ENCODE data around the gene PLA2G2F. TPM values are rescaled to one million over a fixed set of nuclear protein-coding genes. Genes with fewer than 3 reads are reported as not detected.

The PLA2G2F gene
- total and polyA plus RNA-seq, 9 of the 15 experiments (the other 6 are each of a cell fraction or from before 2014, with no cell fraction given): not detected

DNA sequence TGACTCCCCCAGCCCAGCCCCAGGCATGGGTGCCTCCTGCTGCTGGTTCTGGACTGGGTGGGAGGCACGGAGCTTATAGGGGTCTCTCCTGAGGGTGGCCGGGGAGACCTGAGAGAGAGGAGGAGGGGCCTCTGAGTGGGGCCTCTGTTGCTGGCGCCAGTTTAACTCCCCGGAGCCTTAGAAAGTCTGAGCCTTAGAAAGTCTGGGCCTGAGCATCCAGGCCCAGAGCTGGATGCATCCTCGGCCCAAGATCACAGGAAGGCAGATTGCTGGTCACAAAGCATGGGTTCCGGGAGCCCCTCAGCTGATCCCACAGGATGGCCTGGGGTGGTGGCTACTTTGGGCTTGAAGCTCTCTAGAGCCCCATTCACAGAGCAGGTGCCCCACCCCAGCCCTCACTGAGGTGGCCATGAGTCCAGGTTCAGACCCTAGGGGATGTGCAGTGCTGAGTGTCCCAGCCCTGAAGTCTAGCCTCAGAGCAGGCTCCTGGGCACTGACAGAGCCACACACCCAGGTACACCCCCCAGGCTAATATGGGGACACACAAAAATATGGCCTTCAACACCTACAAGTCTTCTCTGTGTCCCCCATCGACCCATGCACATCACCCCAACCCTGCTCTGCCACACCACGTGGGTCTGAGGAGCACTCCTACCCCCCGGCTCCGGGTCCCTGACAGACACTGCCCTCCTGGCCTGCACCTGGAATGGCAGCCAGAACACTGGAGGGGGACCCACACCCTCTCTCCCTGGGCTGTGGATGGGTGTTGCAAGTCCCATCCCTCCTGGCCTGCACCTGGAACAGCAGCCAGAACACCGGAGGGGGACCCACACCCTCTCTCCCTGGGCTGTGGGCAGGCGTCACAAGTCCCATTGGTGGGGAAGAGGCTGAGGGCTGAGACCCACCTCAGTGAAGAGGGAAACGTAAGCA is 9.7 kb downstream of the PLA2G2F start:
- ChIA-PET CTCF (ENCODE audit: low intra/inter-chr PET ratio) (interaction anchor here (0.8 kb wide), 1 partner anchor 48 kb away, joined by 3 read pairs; no protein-coding TSS in a partner anchor), POLR2A (interaction anchor here (0.6 to 2.1 kb wide), 3 partner anchors 12 to 224 kb away, joined by 4 to 5 read pairs (median 4); no protein-coding TSS in a partner anchor)
- Histone ChIP-seq H4K20me1 (replicated peaks; ENCODE audit: control insufficient read depth, insufficient read depth, low read length) (no peaks in the 10 kb centered on the region; the same call in 1 of the 2 replicates), H3K27ac (ENCODE audit: extremely low read depth, low read depth, low read length) (no peak overlapping the region), H3K4me2 (ENCODE audit: insufficient read depth, low read length) (no peak overlapping the region), H3K9ac (ENCODE audit: insufficient read depth in 1 of 2, low read depth in 2 of 2, low read length in 2 of 2) (no peak overlapping the region), H2AFZ (ENCODE audit: low read depth, low read length) (no peak overlapping the region), H3K4me1 (replicated peaks in 1 of 2; ENCODE audit: control insufficient read depth in 2 of 2, insufficient read depth in 2 of 2, low read length in 2 of 2) (peaks cover 0 to 26% of the 10 kb centered on the region in 2 experiments; a peak in 3 of 5 replicates), H3K9me3 (replicated peaks; ENCODE audit: control insufficient read depth, insufficient read depth, low read depth, low read length) (no peaks in the 10 kb centered on the region), H3K27me3 (ENCODE audit: control insufficient read depth in 2 of 2, insufficient read depth in 2 of 2, low read length in 2 of 2) (peaks cover 2 to 33% of the 10 kb centered on the region in 2 experiments; a peak in 4 of 5 replicates), H3K4me3 (no peak overlapping the region), H3K36me3 (ENCODE audit: control insufficient read depth, insufficient read depth, low read length) (no peaks in the 10 kb centered on the region), H3K9me1 (ENCODE audit: control insufficient read depth, insufficient read depth, low read length) (no peaks in the 10 kb centered on the region), H3K79me2 (ENCODE audit: control insufficient read depth, insufficient read depth, low read length) (no peaks in the 10 kb centered on the region)
- no peak for TF ChIP-seq ZNF282 (CRISPR knock-in tag; IDR thresholded peaks at IDR 0.05)
- TF ChIP-seq, protein P1, sequence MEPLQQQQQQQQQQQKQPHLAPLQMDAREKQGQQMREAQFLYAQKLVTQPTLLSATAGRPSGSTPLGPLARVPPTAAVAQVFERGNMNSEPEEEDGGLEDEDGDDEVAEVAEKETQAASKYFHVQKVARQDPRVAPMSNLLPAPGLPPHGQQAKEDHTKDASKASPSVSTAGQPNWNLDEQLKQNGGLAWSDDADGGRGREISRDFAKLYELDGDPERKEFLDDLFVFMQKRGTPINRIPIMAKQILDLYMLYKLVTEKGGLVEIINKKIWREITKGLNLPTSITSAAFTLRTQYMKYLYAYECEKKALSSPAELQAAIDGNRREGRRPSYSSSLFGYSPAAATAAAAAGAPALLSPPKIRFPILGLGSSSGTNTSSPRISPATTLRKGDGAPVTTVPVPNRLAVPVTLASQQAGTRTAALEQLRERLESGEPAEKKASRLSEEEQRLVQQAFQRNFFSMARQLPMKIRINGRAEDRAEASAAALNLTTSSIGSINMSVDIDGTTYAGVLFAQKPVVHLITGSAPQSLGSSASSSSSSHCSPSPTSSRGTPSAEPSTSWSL (CRISPR knock-in tag; IDR thresholded peaks at IDR 0.05; ENCODE audit: borderline replicate concordance): no peak
- TF ChIP-seq ZKSCAN8 (CRISPR knock-in tag; IDR thresholded peaks at IDR 0.05): no peak
- TF ChIP-seq NCOA2 (IDR thresholded peaks at IDR 0.05; ENCODE audit: partially characterized antibody in 2 of 2): no peak
- TF ChIP-seq, protein P2, sequence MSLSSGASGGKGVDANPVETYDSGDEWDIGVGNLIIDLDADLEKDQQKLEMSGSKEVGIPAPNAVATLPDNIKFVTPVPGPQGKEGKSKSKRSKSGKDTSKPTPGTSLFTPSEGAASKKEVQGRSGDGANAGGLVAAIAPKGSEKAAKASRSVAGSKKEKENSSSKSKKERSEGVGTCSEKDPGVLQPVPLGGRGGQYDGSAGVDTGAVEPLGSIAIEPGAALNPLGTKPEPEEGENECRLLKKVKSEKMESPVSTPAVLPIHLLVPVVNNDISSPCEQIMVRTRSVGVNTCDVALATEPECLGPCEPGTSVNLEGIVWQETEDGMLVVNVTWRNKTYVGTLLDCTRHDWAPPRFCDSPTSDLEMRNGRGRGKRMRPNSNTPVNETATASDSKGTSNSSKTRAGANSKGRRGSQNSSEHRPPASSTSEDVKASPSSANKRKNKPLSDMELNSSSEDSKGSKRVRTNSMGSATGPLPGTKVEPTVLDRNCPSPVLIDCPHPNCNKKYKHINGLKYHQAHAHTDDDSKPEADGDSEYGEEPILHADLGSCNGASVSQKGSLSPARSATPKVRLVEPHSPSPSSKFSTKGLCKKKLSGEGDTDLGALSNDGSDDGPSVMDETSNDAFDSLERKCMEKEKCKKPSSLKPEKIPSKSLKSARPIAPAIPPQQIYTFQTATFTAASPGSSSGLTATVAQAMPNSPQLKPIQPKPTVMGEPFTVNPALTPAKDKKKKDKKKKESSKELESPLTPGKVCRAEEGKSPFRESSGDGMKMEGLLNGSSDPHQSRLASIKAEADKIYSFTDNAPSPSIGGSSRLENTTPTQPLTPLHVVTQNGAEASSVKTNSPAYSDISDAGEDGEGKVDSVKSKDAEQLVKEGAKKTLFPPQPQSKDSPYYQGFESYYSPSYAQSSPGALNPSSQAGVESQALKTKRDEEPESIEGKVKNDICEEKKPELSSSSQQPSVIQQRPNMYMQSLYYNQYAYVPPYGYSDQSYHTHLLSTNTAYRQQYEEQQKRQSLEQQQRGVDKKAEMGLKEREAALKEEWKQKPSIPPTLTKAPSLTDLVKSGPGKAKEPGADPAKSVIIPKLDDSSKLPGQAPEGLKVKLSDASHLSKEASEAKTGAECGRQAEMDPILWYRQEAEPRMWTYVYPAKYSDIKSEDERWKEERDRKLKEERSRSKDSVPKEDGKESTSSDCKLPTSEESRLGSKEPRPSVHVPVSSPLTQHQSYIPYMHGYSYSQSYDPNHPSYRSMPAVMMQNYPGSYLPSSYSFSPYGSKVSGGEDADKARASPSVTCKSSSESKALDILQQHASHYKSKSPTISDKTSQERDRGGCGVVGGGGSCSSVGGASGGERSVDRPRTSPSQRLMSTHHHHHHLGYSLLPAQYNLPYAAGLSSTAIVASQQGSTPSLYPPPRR (CRISPR knock-in tag; IDR thresholded peaks at IDR 0.05; ENCODE audit: borderline replicate concordance): no peak
- TF ChIP-seq NFYB (IDR thresholded peaks at IDR 0.05; ENCODE audit: extremely low read depth, insufficient read length): no peak
- TF ChIP-seq HDAC3 (IDR thresholded peaks at IDR 0.05; ENCODE audit: borderline replicate concordance, partially characterized antibody): no peak
- no peak for FAIRE-seq
- DNase-seq (ENCODE audit: extremely low read depth in 1 of 4, low spot score in 3 of 4): no peak
- no peak for ATAC-seq
- intact Hi-C loops (cut with micrococcal nuclease) (no loop called here), in situ Hi-C loops (cut with MboI) (no loop called here)
- 11% methylated on average over 13 of the region's 13 CpGs for WGBS (ENCODE audit: insufficient coverage, low coverage, missing lambda C conversion rate)
- BruUV-seq (replicated peaks): no TSS peak

All from K562 (cell line).